Measurements from ENCODE around the gene EVI2A. TPM values are rescaled to one million over a fixed set of nuclear protein-coding genes. Genes with fewer than 3 reads are reported as not detected.

EVI2A gene, protein sequence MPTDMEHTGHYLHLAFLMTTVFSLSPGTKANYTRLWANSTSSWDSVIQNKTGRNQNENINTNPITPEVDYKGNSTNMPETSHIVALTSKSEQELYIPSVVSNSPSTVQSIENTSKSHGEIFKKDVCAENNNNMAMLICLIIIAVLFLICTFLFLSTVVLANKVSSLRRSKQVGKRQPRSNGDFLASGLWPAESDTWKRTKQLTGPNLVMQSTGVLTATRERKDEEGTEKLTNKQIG
- total RNA-seq (11.8 and 22.8 TPM in 2 replicates), polyA plus RNA-seq (0.77 and 3.0 TPM in 2 replicates), polyA minus RNA-seq (ENCODE audit: low replicate concordance) (not detected in 2 replicates)
- polyA plus RNA-seq (2012) = 0.69 and 2.8 TPM in 2 replicates

DNA sequence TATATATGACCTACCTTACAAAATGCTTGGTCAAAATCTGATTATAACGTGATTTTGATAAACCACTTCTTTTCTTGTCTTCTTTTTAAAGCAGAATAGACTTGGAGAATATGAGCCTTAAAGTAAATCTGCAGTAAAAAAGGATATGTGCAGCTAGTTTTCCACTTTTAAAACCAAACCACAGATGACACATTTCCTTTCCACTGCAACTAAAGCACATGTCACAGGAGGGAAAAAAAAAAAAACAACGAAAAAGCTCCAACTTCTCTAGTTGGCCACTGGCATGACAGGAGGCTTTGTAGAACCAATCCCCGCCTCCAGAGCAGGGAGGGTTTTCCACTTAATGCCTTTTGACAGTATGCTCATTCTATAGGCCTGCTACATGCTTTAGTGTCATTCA, at the start of gene EVI2A:
EVI2A (minus strand) TSS at position 142 of the 400 bp plus-strand sequence. CDS start 2,609 bp downstream, outside the sequence.
- Histone ChIP-seq H3K9me3 (ENCODE audit: control insufficient read depth, insufficient read depth, low read depth, low read length) (no peaks in the 10 kb centered on the region), H4K20me1 (ENCODE audit: control insufficient read depth, extremely low read depth, insufficient read depth, low read length) (no peaks in the 10 kb centered on the region), H3K27ac (ENCODE audit: insufficient read depth, low read length) (peak within 1 kb of the TSS; percentile 35), H3K4me2 (ENCODE audit: extremely low read depth, insufficient read depth, low read length) (peak within 1 kb of the TSS; percentile 81), H3K9ac (ENCODE audit: insufficient read depth, low read length) (no peak within 1 kb of the TSS), H3K4me3 (replicated peaks in 1 of 4; ENCODE audit: control extremely low read depth in 1 of 4, insufficient read depth in 1 of 4, low read depth in 3 of 4, low read length in 4 of 4) (peak within 1 kb of the TSS; percentile 14 to 40 (median 32)), H2AFZ (ENCODE audit: low read length) (no peak within 1 kb of the TSS), H3K4me1 (ENCODE audit: control insufficient read depth, extremely low read depth, insufficient read depth, low read length) (no peaks in the 10 kb centered on the region), H3K27me3 (ENCODE audit: control insufficient read depth, insufficient read depth, low read length) (no peaks in the 10 kb centered on the region), H3K36me3 (ENCODE audit: control insufficient read depth, insufficient read depth, low read length) (peaks cover 2% of the 10 kb centered on the region), H3K79me2 (ENCODE audit: control insufficient read depth, insufficient read depth, low read length) (peaks cover 2% of the 10 kb centered on the region)
- DNase-seq (ENCODE audit: low read depth in 2 of 2) = peak; percentile 76 to 89
- no peak for TF ChIP-seq EZH2 (IDR thresholded peaks at IDR 0.05; ENCODE audit: low read length, missing control alignments)
- TF ChIP-seq, protein P1, sequence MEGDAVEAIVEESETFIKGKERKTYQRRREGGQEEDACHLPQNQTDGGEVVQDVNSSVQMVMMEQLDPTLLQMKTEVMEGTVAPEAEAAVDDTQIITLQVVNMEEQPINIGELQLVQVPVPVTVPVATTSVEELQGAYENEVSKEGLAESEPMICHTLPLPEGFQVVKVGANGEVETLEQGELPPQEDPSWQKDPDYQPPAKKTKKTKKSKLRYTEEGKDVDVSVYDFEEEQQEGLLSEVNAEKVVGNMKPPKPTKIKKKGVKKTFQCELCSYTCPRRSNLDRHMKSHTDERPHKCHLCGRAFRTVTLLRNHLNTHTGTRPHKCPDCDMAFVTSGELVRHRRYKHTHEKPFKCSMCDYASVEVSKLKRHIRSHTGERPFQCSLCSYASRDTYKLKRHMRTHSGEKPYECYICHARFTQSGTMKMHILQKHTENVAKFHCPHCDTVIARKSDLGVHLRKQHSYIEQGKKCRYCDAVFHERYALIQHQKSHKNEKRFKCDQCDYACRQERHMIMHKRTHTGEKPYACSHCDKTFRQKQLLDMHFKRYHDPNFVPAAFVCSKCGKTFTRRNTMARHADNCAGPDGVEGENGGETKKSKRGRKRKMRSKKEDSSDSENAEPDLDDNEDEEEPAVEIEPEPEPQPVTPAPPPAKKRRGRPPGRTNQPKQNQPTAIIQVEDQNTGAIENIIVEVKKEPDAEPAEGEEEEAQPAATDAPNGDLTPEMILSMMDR (conservative IDR thresholded peaks at IDR 0.05 in 1 of 2, IDR thresholded peaks at IDR 0.05 in 1 of 2; ENCODE audit: low read depth in 1 of 2, low read length in 2 of 2) = no peak

DNA sequence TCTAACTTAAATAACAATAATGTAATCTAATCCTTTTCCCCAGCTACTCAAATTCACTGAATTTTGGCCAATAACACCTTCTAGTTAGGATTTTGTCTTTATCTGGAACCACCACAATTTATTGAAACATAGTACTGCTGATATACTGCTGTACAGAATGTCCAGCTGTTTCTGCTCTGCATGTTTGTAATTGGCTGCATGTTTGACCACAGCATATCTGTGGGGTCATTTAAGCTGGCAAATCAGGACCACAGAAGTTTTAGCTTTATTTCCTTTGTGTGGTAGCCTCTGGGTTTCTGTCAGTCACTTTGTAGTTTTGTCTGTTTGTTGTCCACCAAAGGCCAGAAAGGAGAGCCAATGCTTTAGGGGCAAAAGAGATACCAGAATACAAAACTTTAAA, 47.8 kb upstream of the EVI2A start:
- Histone ChIP-seq H3K4me2 (ENCODE audit: extremely low read depth, insufficient read depth, low read length) (no peak overlapping the region), H3K36me3 (ENCODE audit: control insufficient read depth, insufficient read depth, low read length) (no peaks in the 10 kb centered on the region), H3K9me3 (ENCODE audit: control insufficient read depth, insufficient read depth, low read depth, low read length) (no peaks in the 10 kb centered on the region), H3K4me1 (ENCODE audit: control insufficient read depth, extremely low read depth, insufficient read depth, low read length) (no peaks in the 10 kb centered on the region), H3K79me2 (ENCODE audit: control insufficient read depth, insufficient read depth, low read length) (no peaks in the 10 kb centered on the region), H3K9ac (ENCODE audit: insufficient read depth, low read length) (no peak overlapping the region), H3K27me3 (ENCODE audit: control insufficient read depth, insufficient read depth, low read length) (no peaks in the 10 kb centered on the region), H3K4me3 (replicated peaks in 1 of 4; ENCODE audit: control extremely low read depth in 1 of 4, insufficient read depth in 1 of 4, low read depth in 3 of 4, low read length in 4 of 4) (no peak overlapping the region), H3K27ac (ENCODE audit: insufficient read depth, low read length) (no peak overlapping the region), H2AFZ (ENCODE audit: low read length) (no peak overlapping the region), H4K20me1 (ENCODE audit: control insufficient read depth, extremely low read depth, insufficient read depth, low read length) (no peaks in the 10 kb centered on the region)
- DNase-seq (ENCODE audit: low read depth in 2 of 2) = peak; percentile 45 to 63
- no peak for TF ChIP-seq EZH2 (IDR thresholded peaks at IDR 0.05; ENCODE audit: low read length, missing control alignments)
- TF ChIP-seq, protein P1 (conservative IDR thresholded peaks at IDR 0.05 in 1 of 2, IDR thresholded peaks at IDR 0.05 in 1 of 2; ENCODE audit: low read depth in 1 of 2, low read length in 2 of 2) = no peak

DNA sequence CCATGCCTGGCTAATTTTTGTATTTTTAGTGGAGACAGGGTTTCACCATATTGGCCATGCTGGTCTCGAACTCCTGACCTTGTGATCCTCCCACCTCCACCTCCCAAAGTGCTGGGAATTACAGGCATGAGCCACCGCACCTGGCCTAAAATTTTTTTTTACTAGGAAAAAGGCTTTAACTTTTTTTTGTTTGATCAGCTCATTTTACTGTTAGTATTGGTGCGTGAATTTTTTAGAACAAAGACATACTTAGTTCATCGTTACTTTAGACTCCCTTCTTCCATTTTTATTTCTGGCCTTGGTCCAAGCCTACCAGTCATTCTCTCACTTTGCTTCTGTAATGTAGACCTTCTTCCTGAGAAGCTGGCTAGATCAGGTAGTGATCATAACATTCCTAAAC, 44.7 kb upstream of the EVI2A start:
- Histone ChIP-seq H3K4me3 (replicated peaks in 1 of 4; ENCODE audit: control extremely low read depth in 1 of 4, insufficient read depth in 1 of 4, low read depth in 3 of 4, low read length in 4 of 4) (no peak overlapping the region), H3K4me1 (ENCODE audit: control insufficient read depth, extremely low read depth, insufficient read depth, low read length) (no peaks in the 10 kb centered on the region), H3K9ac (ENCODE audit: insufficient read depth, low read length) (no peak overlapping the region), H2AFZ (ENCODE audit: low read length) (no peak overlapping the region), H3K36me3 (ENCODE audit: control insufficient read depth, insufficient read depth, low read length) (no peaks in the 10 kb centered on the region), H3K4me2 (ENCODE audit: extremely low read depth, insufficient read depth, low read length) (no peak overlapping the region), H4K20me1 (ENCODE audit: control insufficient read depth, extremely low read depth, insufficient read depth, low read length) (no peaks in the 10 kb centered on the region), H3K27me3 (ENCODE audit: control insufficient read depth, insufficient read depth, low read length) (no peaks in the 10 kb centered on the region), H3K27ac (ENCODE audit: insufficient read depth, low read length) (no peak overlapping the region), H3K9me3 (ENCODE audit: control insufficient read depth, insufficient read depth, low read depth, low read length) (no peaks in the 10 kb centered on the region), H3K79me2 (ENCODE audit: control insufficient read depth, insufficient read depth, low read length) (no peaks in the 10 kb centered on the region)
- TF ChIP-seq EZH2 (IDR thresholded peaks at IDR 0.05; ENCODE audit: low read length, missing control alignments) = no peak
- TF ChIP-seq, protein P1 (conservative IDR thresholded peaks at IDR 0.05 in 1 of 2, IDR thresholded peaks at IDR 0.05 in 1 of 2; ENCODE audit: low read depth in 1 of 2, low read length in 2 of 2) = no peak
- DNase-seq (ENCODE audit: low read depth in 2 of 2) = no peak

Measured in fibroblast of lung (primary cell).